T-cell (primary cell): ENCODE data around the gene GPN1. TPM values are rescaled to one million over a fixed set of nuclear protein-coding genes. Genes with fewer than 3 reads are reported as not detected.

Experiments used
- ATAC-seq, 4 experiments: fragments of 200-7000 bp in 3 of 4; fragments of 150-1000 bp in 1 of 4; cut with Tn5 transposase; replicated peaks in 1 of 4; 1 replicate in 3 of 4; 2 replicates in 1 of 4; pipeline ENCODE4 v1.10.0; 2021; ENCODE audit warnings: moderate library complexity in 3 of 4, mild to moderate bottlenecking in 2 of 4, moderate number of reproducible peaks in 1 of 4
- CTCF ChIA-PET, 2 donors: fragments of 300-600 bp; sonication (Branson Sonifier 250); formaldehyde crosslinking; loops; one replicate each; lab custom pipeline; 2022; ENCODE audit warnings: antibody characterized with exemption in 2 of 2; lab: Charles Lee
- POLR2A ChIA-PET, 2 donors: fragments of 300-600 bp; sonication (Branson Sonifier 250); formaldehyde crosslinking; loops; one replicate each; lab custom pipeline; 2022; ENCODE audit warnings: antibody characterized with exemption in 2 of 2; lab: Charles Lee
- DNase-seq, 35 experiments: peaks; one replicate each; pipeline versions ENCODE4 v3.0.0 to v3.0.0-alpha.2; 2013 to 2023
- H3K27ac ChIP-seq: one replicate; pipeline ENCODE4 v1.5.1; 2013; ENCODE audit warnings: low read length
- H3K27me3 ChIP-seq, 2 experiments: replicated peaks in 1 of 2; 1 replicate in 1 of 2; 2 replicates in 1 of 2; pipeline versions ENCODE4 v1.6.1 to v1.7.0; 2013; ENCODE audit warnings: low read length in 1 of 2, mixed read lengths in 1 of 2; ENCODE audit not compliant: control insufficient read depth in 2 of 2, insufficient read depth in 2 of 2; ENCODE audit errors: extremely low read depth in 1 of 2
- H3K36me3 ChIP-seq, 2 donors: 1 replicate in 1 of 2; 2 replicates in 1 of 2; pipeline versions ENCODE4 v1.6.1 to v1.7.0; 2013; ENCODE audit warnings: low read length in 1 of 2; ENCODE audit not compliant: control insufficient read depth in 2 of 2, insufficient read depth in 1 of 2; ENCODE audit errors: extremely low read depth in 1 of 2
- H3K4me1 ChIP-seq, 2 experiments: 1 replicate in 1 of 2; 2 replicates in 1 of 2; pipeline versions ENCODE4 v1.6.1 to v1.7.0; 2013; ENCODE audit warnings: low read length in 2 of 2, mixed read lengths in 1 of 2; ENCODE audit not compliant: insufficient read depth in 2 of 2, control insufficient read depth in 1 of 2; ENCODE audit errors: extremely low read depth in 1 of 2
- H3K4me3 ChIP-seq, 2 donors: 1 replicate in 1 of 2; 2 replicates in 1 of 2; pipeline versions ENCODE4 v1.5.1 to v1.7.0; 2013; ENCODE audit warnings: mild to moderate bottlenecking in 2 of 2, low read length in 1 of 2, moderate library complexity in 1 of 2; ENCODE audit not compliant: control insufficient read depth in 1 of 2; ENCODE audit errors: extremely low read depth in 1 of 2
- H3K9me3 ChIP-seq: 2 replicates; pipeline ENCODE4 v1.7.0; 2013
- H3K27ac Mint-ChIP-seq, 2 donors: one replicate each; pipeline ENCODE4 v1.8.0; 2020 to 2021; ENCODE audit warnings: mild to moderate bottlenecking in 2 of 2, mixed read lengths in 2 of 2
- H3K27me3 Mint-ChIP-seq, 2 donors: one replicate each; pipeline ENCODE4 v1.8.0; 2021 to 2022; ENCODE audit warnings: mixed read lengths in 2 of 2
- H3K36me3 Mint-ChIP-seq: one replicate; pipeline ENCODE4 v1.8.0; 2021; ENCODE audit warnings: mixed read lengths
- H3K4me1 Mint-ChIP-seq, 3 donors: one replicate each; pipeline ENCODE4 v1.8.0; 2020 to 2022; ENCODE audit warnings: mixed read lengths in 3 of 3, mild to moderate bottlenecking in 1 of 3
- H3K4me3 Mint-ChIP-seq, 3 donors: one replicate each; pipeline ENCODE4 v1.8.0; 2020 to 2022; ENCODE audit warnings: mild to moderate bottlenecking in 3 of 3, mixed read lengths in 3 of 3, moderate library complexity in 3 of 3
- H3K9me3 Mint-ChIP-seq, 3 donors: one replicate each; pipeline ENCODE4 v1.8.0; 2020 to 2022; ENCODE audit warnings: mixed read lengths in 3 of 3
- WGBS: methylation state at CpG from one replicate; pipeline ENCODE4 v1.1.5; 2013; ENCODE audit warnings: missing lambda C conversion rate; ENCODE audit not compliant: insufficient coverage; 5-methylcytosine and 5-hydroxymethylcytosine counted together
- total RNA-seq, 35 experiments: library from RNA in 6 of 35; stranded (reverse) in 6 of 35; fragments of 120-200 nt in 1 of 35; gene quantifications; one replicate each; pipeline versions ENCODE4 v1.2.1 to v1.2.4 and lab custom pipeline; 2013 to 2026

Gene GPN1
- total RNA-seq: 10 to 100 TPM; 27.0 to 32.1 (median 28.9) TPM
- 39.5 TPM for total RNA-seq (2013)
- total RNA-seq (lab: John Stamatoyannopoulos, UW): 27.6 to 72.6 (median 37.0) reads per million in 29 experiments

DNA sequence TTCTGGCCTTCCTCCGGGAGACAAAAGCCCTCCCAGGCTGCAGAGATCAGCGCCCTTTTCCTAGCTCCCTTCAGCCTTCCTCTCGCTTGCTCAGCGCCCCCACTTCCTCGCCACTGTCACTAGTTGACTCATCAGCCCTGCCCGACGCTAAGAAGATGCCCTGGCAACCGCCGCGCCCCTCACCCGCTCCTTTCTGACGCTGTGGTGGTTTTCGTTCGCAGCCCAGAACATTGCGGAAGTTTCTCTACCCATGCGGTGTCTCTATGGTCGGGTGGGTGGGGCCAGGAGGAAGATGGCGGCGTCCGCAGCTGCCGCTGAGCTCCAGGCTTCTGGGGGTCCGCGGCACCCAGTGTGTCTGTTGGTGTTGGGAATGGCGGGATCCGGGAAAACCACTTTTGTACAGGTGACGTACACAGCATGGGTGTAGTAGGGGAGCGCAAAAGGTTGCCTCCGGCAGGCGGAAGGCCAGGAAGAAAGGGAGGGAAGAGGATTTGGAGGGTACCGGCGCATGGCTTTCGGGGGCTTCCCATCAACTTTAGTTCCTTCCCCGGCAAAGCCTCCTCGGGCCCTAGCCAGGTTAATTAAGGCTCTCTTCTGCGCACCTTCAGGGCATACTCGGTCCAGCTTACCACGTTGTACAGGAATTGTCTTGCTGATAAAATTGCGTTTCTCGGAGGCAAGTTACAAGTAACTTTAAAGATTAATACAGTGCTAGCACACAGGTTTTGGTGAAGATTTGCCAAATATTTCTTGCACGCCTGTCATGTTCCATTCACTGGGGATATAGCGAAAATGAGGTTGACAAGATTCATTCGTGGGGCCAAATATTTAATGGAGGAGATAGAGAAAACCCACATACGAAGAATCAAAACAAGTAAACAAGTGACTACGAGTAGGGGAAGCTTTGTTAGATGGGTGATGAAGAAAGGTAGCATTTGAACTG lies at the start of gene GPN1, which contains the start of gene CCDC121:
Gene GPN1, plus strand, starts transcription at position 284 of the 943 bp plus-strand sequence. Its CDS starts 9 bp downstream, at position 293.
Gene CCDC121, minus strand, starts transcription at position 246 of the 943 bp plus-strand sequence. CDS start 1,213 bp downstream, outside the sequence.
- ATAC-seq (peak; percentile 100), DNase-seq (peak; percentile 82 to 97 (median 94))
- Histone ChIP-seq H3K36me3 (peaks cover 5 to 38% of the 10 kb centered on the region in 2 donors), H3K4me1 (peaks cover 12 to 22% of the 10 kb centered on the region in 2 experiments), H3K4me3 (peak within 1 kb of the TSS; percentile 91 to 98), H3K27me3 (no peaks in the 10 kb centered on the region), H3K9me3 (no peaks in the 10 kb centered on the region), H3K27ac (peak within 1 kb of the TSS; percentile 80)
- Mint-ChIP-seq H3K27ac (peak within 1 kb of the TSS in 1 of 2 donors; percentile 28), H3K4me1 (peaks cover 7 to 40% (median 30%) of the 10 kb centered on the region in 3 donors), H3K4me3 (no peak within 1 kb of the TSS), H3K36me3 (peaks cover 35% of the 10 kb centered on the region), H3K27me3 (no peaks in the 10 kb centered on the region), H3K9me3 (no peaks in the 10 kb centered on the region)
- POLR2A ChIA-PET: interaction anchor here (0.5 to 1.4 kb wide), 8 partner anchors 18 to 1679 kb away, joined by 3 to 5 read pairs (median 4); partner anchors contain the start of genes SLC4A1AP (in 1 of the 2) and SUPT7L (in 1 of the 2)
- whole genome bisulfite sequencing: 1% methylated on average over 41 of the region's 44 CpGs
- CTCF ChIA-PET: interaction anchor here in 1 of 2 donors (0.6 to 1.3 kb wide), 3 partner anchors 43 to 55 kb away, joined by 3 to 7 read pairs (median 4); no protein-coding TSS in a partner anchor

GRCh38 chr2:27581417-27582128 lies 47.3 kb upstream of the GPN1 start:
- peak overlapping the region; percentile 89 to 94 (median 91) for H3K4me3 Mint-ChIP-seq
- Histone ChIP-seq H3K36me3 (no peaks in the 10 kb centered on the region), H3K4me1 (peaks cover 21 to 26% of the 10 kb centered on the region in 2 experiments), H3K4me3 (no peak overlapping the region), H3K27ac (peak overlapping the region; percentile 70), H3K9me3 (no peaks in the 10 kb centered on the region), H3K27me3 (no peaks in the 10 kb centered on the region)
- ATAC-seq (no peak), DNase-seq (no peak)
- no peaks in the 10 kb centered on the region for H3K27me3 Mint-ChIP-seq
- H3K9me3 Mint-ChIP-seq: peaks cover 3 to 24% (median 8%) of the 10 kb centered on the region in 3 donors
- CTCF ChIA-PET: no interaction called here
- POLR2A ChIA-PET: interaction anchor here in 1 of 2 donors (0.6 kb wide), 1 partner anchor 48 kb away, joined by 6 read pairs; no protein-coding TSS in a partner anchor
- H3K4me1 Mint-ChIP-seq: peaks cover 40 to 42% (median 41%) of the 10 kb centered on the region in 3 donors
- H3K36me3 Mint-ChIP-seq: peaks cover 10% of the 10 kb centered on the region
- whole genome bisulfite sequencing: 93% methylated on average over 19 of the region's 19 CpGs
- H3K27ac Mint-ChIP-seq: peak overlapping the region; percentile 53 to 87

GRCh38 chr2:27582129-27582694 lies 46.6 kb upstream of the GPN1 start:
- DNase-seq (peak in 3 of 35 experiments; percentile 2 to 22 (median 14)), ATAC-seq (peak in 1 of 4 experiments; percentile 3)
- Histone ChIP-seq H3K27me3 (no peaks in the 10 kb centered on the region), H3K9me3 (no peaks in the 10 kb centered on the region), H3K4me1 (peaks cover 21 to 27% of the 10 kb centered on the region in 2 experiments), H3K27ac (peak overlapping the region; percentile 70), H3K4me3 (peak overlapping the region in 1 of 2 donors; percentile 62), H3K36me3 (no peaks in the 10 kb centered on the region)
- POLR2A ChIA-PET: no interaction called here
- Mint-ChIP-seq H3K4me1 (peaks cover 46 to 48% (median 47%) of the 10 kb centered on the region in 3 donors), H3K4me3 (peak overlapping the region; percentile 89 to 94 (median 91)), H3K9me3 (peaks cover 3 to 24% (median 8%) of the 10 kb centered on the region in 3 donors), H3K36me3 (peaks cover 15% of the 10 kb centered on the region), H3K27me3 (no peaks in the 10 kb centered on the region), H3K27ac (peak overlapping the region; percentile 89 to 92)
- CTCF ChIA-PET: no interaction called here
- WGBS: 100% methylated on average over 8 of the region's 16 CpGs

DNA sequence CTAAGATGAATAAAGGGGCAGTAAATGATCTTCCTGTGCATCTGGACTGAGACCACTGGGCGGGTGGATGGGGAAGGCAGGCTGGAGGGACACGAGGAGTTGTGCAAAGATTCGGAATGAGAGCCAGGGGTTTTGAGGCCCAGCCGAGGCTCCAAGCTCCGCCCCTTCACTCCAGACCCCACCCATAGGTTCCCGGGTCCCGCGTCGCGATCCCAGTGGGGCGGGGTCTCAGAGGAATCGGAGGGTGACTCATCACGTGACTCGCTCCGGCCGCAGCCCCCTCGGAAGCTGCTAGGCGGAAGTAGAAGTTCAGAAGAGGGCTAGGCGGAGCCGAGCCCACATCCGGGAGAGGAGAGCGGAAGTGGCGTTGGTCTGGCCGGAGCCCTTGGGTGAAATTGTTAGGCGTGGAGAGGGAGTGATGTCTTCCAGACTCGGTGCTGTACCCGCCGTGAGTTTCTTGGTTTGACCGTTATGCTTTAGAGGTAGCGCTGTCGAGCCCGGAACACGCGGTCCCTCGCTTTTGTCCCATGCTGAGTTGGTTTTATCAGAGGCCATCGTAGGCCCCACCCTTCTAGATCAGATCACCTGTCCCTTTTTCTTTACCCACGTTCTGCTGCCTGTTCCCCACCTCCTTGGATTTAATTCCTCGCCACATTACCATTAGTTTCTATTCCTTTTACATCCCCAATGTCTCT lies 46.0 kb upstream of the GPN1 start, which contains the start of gene ZNF512:
Gene ZNF512, plus strand, starts transcription at position 348 of the 695 bp plus-strand sequence. Its CDS starts 71 bp downstream, at position 419.
- 0% methylated on average over 31 of the region's 38 CpGs for WGBS
- H3K9me3 ChIP-seq: peaks cover under 1% of the 10 kb centered on the region
- Mint-ChIP-seq H3K27ac (peak within 1 kb of the TSS; percentile 89 to 92), H3K9me3 (peaks cover 3 to 20% (median 5%) of the 10 kb centered on the region in 3 donors), H3K27me3 (no peaks in the 10 kb centered on the region), H3K4me3 (peak within 1 kb of the TSS; percentile 89 to 94 (median 91)), H3K4me1 (peaks cover 48 to 53% (median 50%) of the 10 kb centered on the region in 3 donors), H3K36me3 (peaks cover 16% of the 10 kb centered on the region)
- DNase-seq (peak; percentile 55 to 82 (median 64)), ATAC-seq (peak; percentile 81 to 89 (median 87))
- POLR2A ChIA-PET: no interaction called here
- peaks cover 21 to 27% of the 10 kb centered on the region in 2 experiments for H3K4me1 ChIP-seq
- H3K36me3 ChIP-seq: no peaks in the 10 kb centered on the region
- H3K27ac ChIP-seq: peak within 1 kb of the TSS; percentile 70
- H3K4me3 ChIP-seq: peak within 1 kb of the TSS; percentile 62 to 92
- H3K27me3 ChIP-seq: no peaks in the 10 kb centered on the region
- CTCF ChIA-PET: no interaction called here

- Histone ChIP-seq H3K4me1 (peaks cover 21 to 27% of the 10 kb centered on the region in 2 experiments), H3K4me3 (peak overlapping the region; percentile 62 to 92), H3K27ac (peak overlapping the region; percentile 70), H3K27me3 (no peaks in the 10 kb centered on the region), H3K9me3 (peaks cover 3% of the 10 kb centered on the region), H3K36me3 (no peaks in the 10 kb centered on the region)
- Mint-ChIP-seq H3K27me3 (no peaks in the 10 kb centered on the region), H3K4me3 (peak overlapping the region; percentile 89 to 94 (median 91)), H3K27ac (peak overlapping the region; percentile 89 to 92), H3K9me3 (peaks cover 3 to 18% (median 3%) of the 10 kb centered on the region in 3 donors), H3K4me1 (peaks cover 53 to 57% (median 57%) of the 10 kb centered on the region in 3 donors), H3K36me3 (peaks cover 22% of the 10 kb centered on the region)
- CTCF ChIA-PET: no interaction called here
- POLR2A ChIA-PET: interaction anchor here in 1 of 2 donors (0.6 kb wide), 1 partner anchor 187 kb away, joined by 11 read pairs; no protein-coding TSS in a partner anchor
- DNase-seq: no peak
- 8% methylated on average over 11 of the region's 12 CpGs for WGBS
- peak; percentile 7 to 30 (median 28) for ATAC-seq
Measured at GRCh38 chr2:27583390-27583915, 45.4 kb upstream of the GPN1 start.
